ENCODE measurements around the gene TPST1. TPM values are rescaled to one million over a fixed set of nuclear protein-coding genes. Genes with fewer than 3 reads are reported as not detected.
"Not testable (repeated sequence)": the region's sequence is repeated elsewhere in the genome, so short reads cannot be mapped to it uniquely, and the experiment has no call there.

TPST1 gene
- total and polyA plus RNA-seq, 4 donors, result 7.2 to 56.7 (median 34.5) TPM

DNA sequence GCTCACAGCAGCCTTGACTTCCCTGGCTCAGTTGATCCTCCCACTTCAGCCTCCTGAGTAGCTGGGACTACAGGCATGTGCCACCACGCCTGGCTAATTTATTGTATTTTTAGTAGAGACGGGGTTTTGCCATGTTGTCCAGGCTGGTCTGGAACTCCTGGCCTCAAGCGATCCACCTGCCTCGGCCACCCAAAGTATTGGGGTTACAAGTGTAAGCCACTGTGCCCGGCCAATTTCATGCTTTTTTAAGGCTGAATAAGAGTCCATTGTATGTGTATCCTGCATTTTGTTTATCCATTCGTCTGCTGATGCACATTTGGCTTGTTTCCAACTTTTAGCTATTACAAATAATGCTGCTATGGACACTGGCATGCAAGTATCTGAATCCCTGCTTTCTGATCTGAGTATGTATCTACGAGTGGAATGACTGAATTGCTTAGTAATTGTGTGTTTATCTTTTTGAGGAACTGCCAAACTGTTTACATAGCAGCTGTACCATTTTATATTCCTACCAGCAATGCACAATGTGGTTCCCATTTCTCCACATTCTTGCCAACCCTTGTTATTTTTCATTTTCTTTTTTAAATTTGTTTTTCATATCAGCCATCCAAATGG is 37.3 kb upstream of the TPST1 start:
- H3K9me3 ChIP-seq (ENCODE audit: control insufficient read depth in 4 of 4, insufficient read depth in 3 of 4, low read length in 3 of 4), result no peaks in the 10 kb centered on the region
- H3K27me3 ChIP-seq (ENCODE audit: control insufficient read depth in 3 of 3, insufficient read depth in 3 of 3, low read length in 2 of 3), result no peaks in the 10 kb centered on the region
- TF ChIP-seq, protein P1, sequence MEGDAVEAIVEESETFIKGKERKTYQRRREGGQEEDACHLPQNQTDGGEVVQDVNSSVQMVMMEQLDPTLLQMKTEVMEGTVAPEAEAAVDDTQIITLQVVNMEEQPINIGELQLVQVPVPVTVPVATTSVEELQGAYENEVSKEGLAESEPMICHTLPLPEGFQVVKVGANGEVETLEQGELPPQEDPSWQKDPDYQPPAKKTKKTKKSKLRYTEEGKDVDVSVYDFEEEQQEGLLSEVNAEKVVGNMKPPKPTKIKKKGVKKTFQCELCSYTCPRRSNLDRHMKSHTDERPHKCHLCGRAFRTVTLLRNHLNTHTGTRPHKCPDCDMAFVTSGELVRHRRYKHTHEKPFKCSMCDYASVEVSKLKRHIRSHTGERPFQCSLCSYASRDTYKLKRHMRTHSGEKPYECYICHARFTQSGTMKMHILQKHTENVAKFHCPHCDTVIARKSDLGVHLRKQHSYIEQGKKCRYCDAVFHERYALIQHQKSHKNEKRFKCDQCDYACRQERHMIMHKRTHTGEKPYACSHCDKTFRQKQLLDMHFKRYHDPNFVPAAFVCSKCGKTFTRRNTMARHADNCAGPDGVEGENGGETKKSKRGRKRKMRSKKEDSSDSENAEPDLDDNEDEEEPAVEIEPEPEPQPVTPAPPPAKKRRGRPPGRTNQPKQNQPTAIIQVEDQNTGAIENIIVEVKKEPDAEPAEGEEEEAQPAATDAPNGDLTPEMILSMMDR (IDR thresholded peaks at IDR 0.05; ENCODE audit: control extremely low read depth, extremely low read depth), result no peak
- ATAC-seq (ENCODE audit: insufficient read depth, low FRiP score), result no peak
- peak; percentile 68 to 95 (median 95) for DNase-seq
- no peak overlapping the region for H3K9ac ChIP-seq (ENCODE audit: insufficient read depth in 1 of 2, low read length in 2 of 2)
- no peaks in the 10 kb centered on the region for H3K36me3 ChIP-seq (ENCODE audit: control insufficient read depth in 4 of 4, insufficient read depth in 4 of 4, low read length in 4 of 4)
- no peak overlapping the region for H3K4me3 ChIP-seq
- peaks cover 0 to 12% (median 6%) of the 10 kb centered on the region in 5 donors for H3K4me1 ChIP-seq (ENCODE audit: control insufficient read depth in 5 of 5, insufficient read depth in 5 of 5, low read length in 5 of 5)
- H3K27ac ChIP-seq (ENCODE audit: low read depth in 1 of 2, low read length in 1 of 2), result no peak overlapping the region
- WGBS, 2 donors, result 58 to 62% methylated on average over 7 of the region's 7 CpGs

DNA sequence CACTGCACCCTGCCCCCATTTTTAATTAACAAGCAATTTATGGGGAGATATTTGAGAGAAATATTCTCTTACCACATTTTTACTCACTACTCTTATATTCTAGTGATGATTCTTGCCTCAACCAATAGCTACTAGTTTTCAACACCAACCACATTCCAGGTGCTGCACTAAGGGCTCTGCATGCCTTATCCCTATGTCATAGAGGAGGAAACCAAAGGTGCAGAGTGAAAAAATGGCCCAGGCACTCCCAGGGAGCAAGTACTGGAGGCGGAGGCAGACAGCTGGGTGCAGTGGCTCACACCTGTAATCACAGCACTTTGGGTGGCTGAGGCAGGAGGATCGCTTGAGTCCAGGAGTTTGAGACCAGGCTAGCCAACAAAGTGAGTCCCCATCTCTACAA is 35.5 kb upstream of the TPST1 start:
- no peak for DNase-seq
- TF ChIP-seq, protein P1 (IDR thresholded peaks at IDR 0.05; ENCODE audit: control extremely low read depth, extremely low read depth), result no peak
- H3K9me3 ChIP-seq (ENCODE audit: control insufficient read depth in 4 of 4, insufficient read depth in 3 of 4, low read length in 3 of 4), result no peaks in the 10 kb centered on the region
- H3K4me1 ChIP-seq (ENCODE audit: control insufficient read depth in 5 of 5, insufficient read depth in 5 of 5, low read length in 5 of 5), result peaks cover 0 to 12% (median 6%) of the 10 kb centered on the region in 5 donors
- H3K27ac ChIP-seq (ENCODE audit: low read depth in 1 of 2, low read length in 1 of 2), result no peak overlapping the region
- H3K4me3 ChIP-seq, result no peak overlapping the region
- no peaks in the 10 kb centered on the region for H3K36me3 ChIP-seq (ENCODE audit: control insufficient read depth in 4 of 4, insufficient read depth in 4 of 4, low read length in 4 of 4)
- 93 to 97% methylated on average over 2 of the region's 2 CpGs for WGBS, 2 donors
- no peak for ATAC-seq (ENCODE audit: insufficient read depth, low FRiP score)
- H3K27me3 ChIP-seq (ENCODE audit: control insufficient read depth in 3 of 3, insufficient read depth in 3 of 3, low read length in 2 of 3), result no peaks in the 10 kb centered on the region
- H3K9ac ChIP-seq (ENCODE audit: insufficient read depth in 1 of 2, low read length in 2 of 2), result no peak overlapping the region

DNA sequence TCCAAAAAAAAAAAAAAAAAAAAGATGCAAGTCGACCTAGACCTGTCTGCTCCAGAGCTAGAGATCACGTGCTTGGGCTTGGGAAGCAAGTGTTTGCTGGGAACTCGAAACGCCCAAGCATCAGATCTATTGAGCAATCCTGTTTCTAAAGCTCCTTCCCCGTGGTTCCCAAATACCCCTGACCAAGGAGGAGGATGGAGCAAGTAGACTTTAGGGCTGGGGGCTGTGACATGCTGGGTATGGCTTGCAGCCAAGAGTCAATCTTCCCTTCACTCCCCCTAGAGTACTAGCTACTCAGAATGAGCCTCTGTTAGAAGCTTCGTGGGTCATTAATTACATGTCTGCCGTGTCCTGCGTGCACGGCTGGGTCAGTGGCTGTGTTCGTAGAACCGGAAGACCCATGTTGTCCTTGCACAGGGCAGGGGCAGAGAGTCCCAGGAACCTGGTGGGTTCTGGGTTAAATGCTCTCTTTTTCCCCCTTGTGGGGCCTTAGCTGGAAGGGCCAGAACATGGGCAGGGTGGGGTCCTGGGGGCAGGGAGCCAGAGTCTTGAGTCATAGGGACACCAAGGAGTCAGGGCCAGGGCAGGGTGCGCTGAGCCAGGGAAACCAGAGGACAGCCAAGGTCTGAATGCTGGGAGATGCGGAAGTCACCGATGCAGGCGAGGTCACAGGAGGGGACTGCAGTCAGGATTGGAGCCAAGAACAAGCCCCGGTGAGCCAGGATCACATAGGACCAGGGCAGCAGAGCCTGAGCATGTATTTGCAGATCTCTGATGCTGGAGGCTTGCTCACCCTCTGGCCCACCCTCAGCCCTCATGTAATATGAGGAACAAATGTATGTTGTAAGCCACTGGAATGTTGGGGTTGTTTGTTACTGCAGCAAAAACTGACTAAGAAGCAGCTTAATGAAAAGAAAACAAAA is 34.6 kb upstream of the TPST1 start:
- H3K27me3 ChIP-seq (ENCODE audit: control insufficient read depth in 3 of 3, insufficient read depth in 3 of 3, low read length in 2 of 3), result no peaks in the 10 kb centered on the region
- no peak overlapping the region for H3K9ac ChIP-seq (ENCODE audit: insufficient read depth in 1 of 2, low read length in 2 of 2)
- H3K9me3 ChIP-seq (ENCODE audit: control insufficient read depth in 4 of 4, insufficient read depth in 3 of 4, low read length in 3 of 4), result no peaks in the 10 kb centered on the region
- H3K27ac ChIP-seq (ENCODE audit: low read depth in 1 of 2, low read length in 1 of 2), result peak overlapping the region in 1 of 2 donors; percentile 8
- H3K4me1 ChIP-seq (ENCODE audit: control insufficient read depth in 5 of 5, insufficient read depth in 5 of 5, low read length in 5 of 5), result peaks cover 0 to 12% (median 6%) of the 10 kb centered on the region in 5 donors
- peak; percentile 35 to 81 (median 60) for DNase-seq
- WGBS, 2 donors, result 51 to 59% methylated on average over 16 of the region's 16 CpGs
- ATAC-seq (ENCODE audit: insufficient read depth, low FRiP score), result peak; percentile 65
- H3K4me3 ChIP-seq, result no peak overlapping the region
- TF ChIP-seq, protein P1 (IDR thresholded peaks at IDR 0.05; ENCODE audit: control extremely low read depth, extremely low read depth), result no peak
- no peaks in the 10 kb centered on the region for H3K36me3 ChIP-seq (ENCODE audit: control insufficient read depth in 4 of 4, insufficient read depth in 4 of 4, low read length in 4 of 4)

DNA sequence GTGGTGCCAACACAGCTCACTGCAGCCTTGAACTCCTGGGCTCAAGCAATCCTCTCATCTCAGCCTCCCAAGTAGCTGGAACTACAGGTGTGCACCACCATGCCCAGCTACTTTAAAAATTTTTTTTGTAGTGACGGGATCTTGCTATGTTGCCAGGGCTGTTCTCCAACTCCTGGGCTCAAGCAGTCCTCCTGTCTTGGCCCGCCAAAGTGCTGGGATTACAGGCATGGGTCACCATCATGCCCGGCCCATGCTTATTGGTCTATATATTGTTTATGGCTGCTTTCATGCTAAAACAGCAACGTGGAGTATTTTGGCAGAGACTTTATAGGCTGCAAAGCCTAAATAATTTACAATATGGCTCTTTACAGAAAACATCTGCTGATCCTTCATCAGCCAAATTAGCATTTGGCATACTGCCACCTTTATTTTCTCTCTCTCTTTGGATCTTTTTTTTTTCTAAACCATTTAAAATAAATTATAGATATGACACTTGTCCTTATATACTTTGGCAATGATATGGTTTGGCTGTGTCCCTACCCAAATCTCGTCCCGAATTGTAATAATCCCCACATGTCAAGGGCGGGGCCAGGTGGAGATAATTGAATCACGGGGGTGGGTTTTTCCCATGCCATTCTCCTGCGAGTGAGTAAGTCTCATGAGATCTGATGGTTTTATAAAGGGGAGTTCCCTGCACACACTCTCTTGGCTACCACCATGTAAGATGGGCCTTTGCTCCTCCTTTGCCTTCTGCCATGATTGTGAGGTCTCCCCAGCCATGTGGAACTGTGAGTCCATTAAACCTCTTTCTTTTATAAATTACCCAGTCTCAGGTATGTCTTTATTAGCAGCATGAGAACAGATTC is 32.4 kb upstream of the TPST1 start:
- H3K4me3 ChIP-seq; H3K9ac ChIP-seq (ENCODE audit: insufficient read depth in 1 of 2, low read length in 2 of 2); H3K9me3 ChIP-seq (ENCODE audit: control insufficient read depth in 4 of 4, insufficient read depth in 3 of 4, low read length in 3 of 4); H3K27ac ChIP-seq (ENCODE audit: low read depth in 1 of 2, low read length in 1 of 2); H3K27me3 ChIP-seq (ENCODE audit: control insufficient read depth in 3 of 3, insufficient read depth in 3 of 3, low read length in 2 of 3); ATAC-seq (ENCODE audit: insufficient read depth, low FRiP score); H3K36me3 ChIP-seq (ENCODE audit: control insufficient read depth in 4 of 4, insufficient read depth in 4 of 4, low read length in 4 of 4): not testable (repeated sequence)
- H3K4me1 ChIP-seq (ENCODE audit: control insufficient read depth in 5 of 5, insufficient read depth in 5 of 5, low read length in 5 of 5), result peaks cover 0 to 10% (median 6%) of the 10 kb centered on the region in 5 donors
- peak; percentile 77 to 95 (median 94) for DNase-seq
- 76 to 85% methylated on average over 9 of the region's 9 CpGs for WGBS, 2 donors

Measured in lung (tissue), 12 donors.